K562 (cell line): ENCODE measurements around the gene EMX1. TPM values are rescaled to one million over a fixed set of nuclear protein-coding genes. Genes with fewer than 3 reads are reported as not detected.

Experiments
- ATAC-seq: fragments of 200-7000 bp; cut with Tn5 transposase; 3 replicates; pipeline ENCODE4 v1.9.1; 2020; ENCODE audit warnings: moderate library complexity
- BruUV-seq: library from RNA; stranded (reverse); fragments of 400-500 nt; replicated peaks from 2 replicates; lab custom pipeline; 2021; lab: Mats Ljungman, UMichigan
- CTCF ChIA-PET: fragments of 300-600 bp; formaldehyde crosslinking; extraction: SDS; loops from one replicate; lab custom pipeline; 2021; ENCODE audit warnings: low intra/inter-chr PET ratio; lab: Yijun Ruan, JAX
- POLR2A ChIA-PET: fragments of 300-600, 350-650 bp; sonication (Branson Sonifier 250); formaldehyde crosslinking; extraction: SDS; loops from one replicate; lab custom pipeline; 2021; ENCODE audit warnings: antibody characterized with exemption, inconsistent platforms; lab: Yijun Ruan, JAX
- DNase-seq, 4 experiments: peaks; one replicate each; pipeline versions ENCODE4 v3.0.0 to v3.0.0-alpha.2; 2011 to 2018; ENCODE audit warnings: low spot score in 3 of 4, mixed read lengths in 3 of 4; ENCODE audit errors: extremely low read depth in 1 of 4
- FAIRE-seq: peaks from 2 replicates; lab custom pipeline; 2011; peaks lifted over from hg19 to GRCh38; lab: Jason Lieb, UNC
- H2AFZ ChIP-seq: 2 replicates; pipeline ENCODE4 v1.6.0; 2011; ENCODE audit warnings: low read depth, low read length, control low read depth, inconsistent platforms
- H3K27ac ChIP-seq: fragments of 200-600 bp; 3 replicates; pipeline ENCODE4 v1.8.0; 2011; ENCODE audit warnings: low read depth, mild to moderate bottlenecking, control low read depth, inconsistent platforms, low read length, moderate library complexity, mixed read lengths; ENCODE audit errors: extremely low read depth
- H3K27me3 ChIP-seq, 2 experiments: fragments of 300-600 bp in 1 of 2; 2 replicates in 1 of 2; 3 replicates in 1 of 2; pipeline versions ENCODE4 v1.6.0 to v1.8.0; 2011; ENCODE audit warnings: inconsistent platforms in 2 of 2, low read length in 2 of 2, mild to moderate bottlenecking in 1 of 2, mixed read lengths in 1 of 2, moderate library complexity in 1 of 2; ENCODE audit not compliant: control insufficient read depth in 2 of 2, insufficient read depth in 2 of 2
- H3K36me3 ChIP-seq: fragments of 300-600 bp; 3 replicates; pipeline ENCODE4 v1.8.0; 2011; ENCODE audit warnings: mild to moderate bottlenecking, low read length, inconsistent platforms; ENCODE audit not compliant: control insufficient read depth, insufficient read depth
- H3K4me1 ChIP-seq, 2 experiments: fragments of 200-600 bp in 1 of 2; replicated peaks in 1 of 2; 2 replicates in 1 of 2; 3 replicates in 1 of 2; pipeline versions ENCODE4 v1.5.1 to v1.8.0; 2011; ENCODE audit warnings: inconsistent platforms in 2 of 2, low read length in 2 of 2, mild to moderate bottlenecking in 1 of 2, mixed read lengths in 1 of 2, moderate library complexity in 1 of 2; ENCODE audit not compliant: control insufficient read depth in 2 of 2, insufficient read depth in 2 of 2
- H3K4me2 ChIP-seq: 2 replicates; pipeline ENCODE4 v1.6.1; 2011; ENCODE audit warnings: low read length, control low read depth, inconsistent platforms, mixed read lengths; ENCODE audit not compliant: insufficient read depth
- H3K4me3 ChIP-seq: fragments of 200-600 bp; sonication (generic), shearing (Covaris generic); 2 replicates; pipeline ENCODE4 v1.5.1; 2016; ENCODE audit warnings: control low read depth, inconsistent platforms
- H3K79me2 ChIP-seq: fragments of 200-600 bp; 3 replicates; pipeline ENCODE4 v1.8.0; 2011; ENCODE audit warnings: low read length, inconsistent platforms; ENCODE audit not compliant: control insufficient read depth, insufficient read depth
- H3K9ac ChIP-seq, 2 experiments: 2 replicates each; pipeline versions ENCODE4 v1.6.0 to v1.6.1; 2011; ENCODE audit warnings: low read depth in 2 of 2, low read length in 2 of 2, control low read depth in 1 of 2, inconsistent platforms in 1 of 2, mild to moderate bottlenecking in 1 of 2, mixed read lengths in 1 of 2; ENCODE audit not compliant: insufficient read depth in 1 of 2
- H3K9me1 ChIP-seq: one replicate; pipeline ENCODE4 v1.6.0; 2011; ENCODE audit warnings: inconsistent platforms, mild to moderate bottlenecking, low read length, moderate library complexity; ENCODE audit not compliant: control insufficient read depth, insufficient read depth
- H3K9me3 ChIP-seq: replicated peaks from 2 replicates; pipeline ENCODE4 v1.5.1; 2011; ENCODE audit warnings: low read depth, low read length, inconsistent platforms; ENCODE audit not compliant: control insufficient read depth, insufficient read depth
- H4K20me1 ChIP-seq: replicated peaks from 2 replicates; pipeline ENCODE4 v1.6.1; 2011; ENCODE audit warnings: low read length, inconsistent platforms, mixed read lengths; ENCODE audit not compliant: control insufficient read depth, insufficient read depth
- ATF1 ChIP-seq, 2 experiments: fragments of 450-650 bp in 1 of 2; IDR thresholded peaks; 2 replicates each; pipeline ENCODE4 v1.6.1; 2016; ENCODE audit warnings: missing compliant biosample characterization in 1 of 2, missing genetic modification characterization in 1 of 2
- BRF1 ChIP-seq: IDR thresholded peaks from 3 replicates; pipeline ENCODE4 v1.6.1; 2011; ENCODE audit warnings: borderline replicate concordance, mild to moderate bottlenecking; ENCODE audit not compliant: insufficient read length; ENCODE audit errors: extremely low read depth
- CHD2 ChIP-seq: IDR thresholded peaks from 2 replicates; pipeline ENCODE4 v1.6.1; 2011; ENCODE audit warnings: low read depth, low read length
- HDAC6 ChIP-seq: IDR thresholded peaks from 2 replicates; pipeline ENCODE4 v1.6.1; 2012; ENCODE audit warnings: low read depth, mild to moderate bottlenecking, control low read depth, inconsistent platforms, low read length, moderate library complexity
- HDAC8 ChIP-seq: fragments of 450-650 bp; IDR thresholded peaks from 2 replicates; pipeline ENCODE4 v1.6.1; 2016; ENCODE audit warnings: mild to moderate bottlenecking, missing genetic modification characterization, moderate library complexity, missing compliant biosample characterization
- ZBTB7A ChIP-seq: IDR thresholded peaks from 2 replicates; pipeline ENCODE4 v1.6.1; 2011; ENCODE audit warnings: low read depth, mild to moderate bottlenecking, low read length, moderate library complexity, borderline replicate concordance; ENCODE audit not compliant: control insufficient read depth
- WGBS: fragments of 100-300 bp; shearing (Covaris generic); methylation state at CpG from one replicate; pipeline ENCODE4 v1.1.6; 2016; ENCODE audit warnings: low coverage, mixed read lengths; ENCODE audit not compliant: insufficient coverage; ENCODE audit errors: missing lambda C conversion rate; 5-methylcytosine and 5-hydroxymethylcytosine counted together
- in situ Hi-C: fragments of 300-500 bp; cut with MboI; formaldehyde crosslinking; loops from 4 replicates; pipeline ENCODE4 v1.15.0; 2018; ENCODE audit warnings: inconsistent platforms, mixed read lengths
- intact Hi-C: fragments of 100-400 bp; cut with micrococcal nuclease; formaldehyde crosslinking; loops from 2 replicates; pipeline ENCODE4 v1.14.2; 2022
- polyA plus RNA-seq, 8 experiments: library from polyadenylated mRNA; depleted of rRNA in 4 of 8; stranded (reverse) in 5 of 8; unstranded in 3 of 8; fragments of >200 nt; fragmentation: Nextera tagmentation in 2 of 8; fragmentation: Illumina TruSeq in 1 of 8; extraction: Ambion mirVana in 2 of 8; extraction: Trizol in 1 of 8; gene quantifications; 2 replicates each; pipeline versions ENCODE4 v1.2.1 to v1.2.3, GENCODE V29; 2011 to 2014; ENCODE audit warnings: inconsistent platforms in 1 of 8, missing spikeins in 1 of 8
- total RNA-seq, 7 experiments: library from RNA; depleted of rRNA in 6 of 7; stranded (reverse); fragments of >200 nt in 6 of 7; fragmentation: Illumina TruSeq in 2 of 7; extraction: Trizol in 2 of 7; gene quantifications; 2 replicates each; pipeline versions ENCODE4 v1.2.1 to v1.2.3, GENCODE V29; 2011 to 2021; ENCODE audit warnings: low replicate concordance in 1 of 7
- TF ChIP-seq, protein P1 (sequence below): fragments of 450-650 bp; formaldehyde crosslinking; IDR thresholded peaks from 2 replicates; pipeline ENCODE4 v1.4.0; 2022; ENCODE audit warnings: missing genetic modification characterization
- TF ChIP-seq, protein P2 (sequence below): sonication (generic); formaldehyde crosslinking; IDR thresholded peaks from 2 replicates; pipeline ENCODE4 v1.8.0; 2022; ENCODE audit warnings: mild to moderate bottlenecking, missing genetic modification reagents, borderline replicate concordance

EMX1 gene
- total and polyA plus RNA-seq, 9 of the 15 experiments (the other 6 are each of a cell fraction or from before 2014, with no cell fraction given): 0.10 to 0.32 (median 0.21) TPM; not detected in 6

DNA sequence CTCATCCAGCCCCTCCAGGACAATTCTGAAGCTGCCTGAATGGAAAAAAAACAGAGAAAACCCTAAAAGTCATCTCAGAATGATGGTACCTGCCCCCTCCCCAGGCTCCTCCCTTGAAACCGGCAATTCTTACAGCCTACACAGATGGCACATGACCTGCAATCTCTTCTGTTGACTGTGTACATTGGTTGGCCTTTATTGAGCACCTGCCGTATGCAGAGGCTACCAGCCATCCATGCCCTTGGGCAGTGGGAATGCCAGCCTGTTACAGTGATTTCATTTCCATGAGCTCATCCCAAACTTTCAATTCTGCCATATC is 57.1 kb downstream of the EMX1 start:
- in situ Hi-C loops (no loop called here), intact Hi-C loops (no loop called here)
- Histone ChIP-seq H3K4me3 (no peak overlapping the region), H3K9ac (no peak overlapping the region), H3K79me2 (no peaks in the 10 kb centered on the region), H3K4me1 (peaks cover 0 to 5% of the 10 kb centered on the region in 2 experiments; a peak in 1 of 5 replicates), H3K9me1 (no peaks in the 10 kb centered on the region), H2AFZ (no peak overlapping the region), H3K27me3 (no peaks in the 10 kb centered on the region), H3K27ac (no peak overlapping the region), H3K9me3 (no peaks in the 10 kb centered on the region), H4K20me1 (peaks cover 14% of the 10 kb centered on the region), H3K36me3 (no peaks in the 10 kb centered on the region), H3K4me2 (no peak overlapping the region)
- FAIRE-seq (no peak), DNase-seq (no peak), ATAC-seq (no peak)
- CTCF ChIA-PET: interaction anchor here (2.4 kb wide), 1 partner anchor 81 kb away, joined by 16 read pairs; no protein-coding TSS in a partner anchor
- POLR2A ChIA-PET: no interaction called here
- BruUV-seq: no TSS peak
- WGBS: 70% methylated on average over 2 of the region's 2 CpGs
- TF ChIP-seq, protein P1, sequence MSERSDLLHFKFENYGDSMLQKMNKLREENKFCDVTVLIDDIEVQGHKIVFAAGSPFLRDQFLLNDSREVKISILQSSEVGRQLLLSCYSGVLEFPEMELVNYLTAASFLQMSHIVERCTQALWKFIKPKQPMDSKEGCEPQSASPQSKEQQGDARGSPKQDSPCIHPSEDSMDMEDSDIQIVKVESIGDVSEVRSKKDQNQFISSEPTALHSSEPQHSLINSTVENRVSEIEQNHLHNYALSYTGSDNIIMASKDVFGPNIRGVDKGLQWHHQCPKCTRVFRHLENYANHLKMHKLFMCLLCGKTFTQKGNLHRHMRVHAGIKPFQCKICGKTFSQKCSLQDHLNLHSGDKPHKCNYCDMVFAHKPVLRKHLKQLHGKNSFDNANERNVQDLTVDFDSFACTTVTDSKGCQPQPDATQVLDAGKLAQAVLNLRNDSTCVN (CRISPR knock-in tag): no peak
- no peak for TF ChIP-seq BRF1
- TF ChIP-seq HDAC8 (tag): no peak
- no peak for TF ChIP-seq ZBTB7A
- TF ChIP-seq, protein P2, sequence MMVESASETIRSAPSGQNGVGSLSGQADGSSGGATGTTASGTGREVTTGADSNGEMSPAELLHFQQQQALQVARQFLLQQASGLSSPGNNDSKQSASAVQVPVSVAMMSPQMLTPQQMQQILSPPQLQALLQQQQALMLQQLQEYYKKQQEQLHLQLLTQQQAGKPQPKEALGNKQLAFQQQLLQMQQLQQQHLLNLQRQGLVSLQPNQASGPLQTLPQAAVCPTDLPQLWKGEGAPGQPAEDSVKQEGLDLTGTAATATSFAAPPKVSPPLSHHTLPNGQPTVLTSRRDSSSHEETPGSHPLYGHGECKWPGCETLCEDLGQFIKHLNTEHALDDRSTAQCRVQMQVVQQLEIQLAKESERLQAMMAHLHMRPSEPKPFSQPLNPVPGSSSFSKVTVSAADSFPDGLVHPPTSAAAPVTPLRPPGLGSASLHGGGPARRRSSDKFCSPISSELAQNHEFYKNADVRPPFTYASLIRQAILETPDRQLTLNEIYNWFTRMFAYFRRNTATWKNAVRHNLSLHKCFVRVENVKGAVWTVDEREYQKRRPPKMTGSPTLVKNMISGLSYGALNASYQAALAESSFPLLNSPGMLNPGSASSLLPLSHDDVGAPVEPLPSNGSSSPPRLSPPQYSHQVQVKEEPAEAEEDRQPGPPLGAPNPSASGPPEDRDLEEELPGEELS (CRISPR knock-in tag): no peak
- no peak for TF ChIP-seq HDAC6
- TF ChIP-seq CHD2: no peak
- no peak for TF ChIP-seq ATF1 (CRISPR knock-in tag; IDR thresholded peaks at IDR 0.05)
- no peak for TF ChIP-seq ATF1 (tag; IDR thresholded peaks at IDR 0.05)
